HG02571 (cell line): ENCODE results near the gene HLA-DQA1.
"Not testable (repeated sequence)": the region's sequence is repeated elsewhere in the genome, so short reads cannot be mapped to it uniquely, and the experiment has no call there.

ENCODE experiments used
- ATAC-seq: cut with Tn5 transposase; IDR thresholded peaks from one replicate; pipeline ENCODE4 v1.9.1; 2021; ENCODE audit warnings: mild to moderate bottlenecking, moderate library complexity; ENCODE audit not compliant: unreplicated experiment

The HLA-DQA1 gene

GRCh38 chr6:32621372-32621771 is 15.8 kb upstream of the HLA-DQA1 start:
- ATAC-seq = no peak

DNA sequence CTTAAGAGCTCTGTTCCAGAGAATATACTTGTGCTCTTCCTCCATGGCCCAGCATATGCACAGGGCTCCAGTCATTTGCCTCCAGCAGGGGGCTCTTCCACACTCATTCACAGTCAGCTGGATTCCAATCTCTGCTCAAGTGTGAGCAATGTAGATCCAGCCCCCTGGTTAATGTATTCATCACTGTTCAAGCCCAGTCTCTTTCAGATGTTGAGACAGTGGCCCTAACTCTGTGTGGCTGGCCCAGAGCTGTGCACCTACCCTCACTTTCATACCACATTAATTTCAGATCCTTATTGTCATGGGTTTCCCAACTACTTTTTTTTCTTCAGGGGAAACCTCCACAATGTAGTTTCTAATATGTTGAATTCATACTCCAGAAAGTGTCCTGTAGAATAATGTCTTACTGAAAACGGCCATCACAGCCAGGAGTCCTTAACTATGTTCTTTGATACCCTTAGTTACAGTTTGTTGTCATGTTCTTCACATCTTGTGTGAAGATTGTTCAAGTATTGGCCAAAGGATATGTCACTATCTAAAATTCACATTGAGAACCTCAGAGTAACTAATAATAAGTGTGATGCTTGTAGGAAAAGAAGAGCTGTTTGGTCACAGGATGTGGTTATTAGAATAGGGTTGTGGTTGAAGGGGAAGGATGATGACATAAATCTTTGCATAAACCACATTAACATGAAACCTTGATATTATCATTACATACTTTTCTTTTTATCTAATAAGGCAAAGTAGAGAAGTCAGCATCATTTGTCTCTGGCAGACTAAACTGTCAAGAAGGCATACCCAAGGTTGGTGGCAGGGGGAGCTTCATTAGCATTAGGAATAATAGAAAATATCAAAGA is 14.4 kb upstream of the HLA-DQA1 start:
- peak; percentile 76 for ATAC-seq

DNA sequence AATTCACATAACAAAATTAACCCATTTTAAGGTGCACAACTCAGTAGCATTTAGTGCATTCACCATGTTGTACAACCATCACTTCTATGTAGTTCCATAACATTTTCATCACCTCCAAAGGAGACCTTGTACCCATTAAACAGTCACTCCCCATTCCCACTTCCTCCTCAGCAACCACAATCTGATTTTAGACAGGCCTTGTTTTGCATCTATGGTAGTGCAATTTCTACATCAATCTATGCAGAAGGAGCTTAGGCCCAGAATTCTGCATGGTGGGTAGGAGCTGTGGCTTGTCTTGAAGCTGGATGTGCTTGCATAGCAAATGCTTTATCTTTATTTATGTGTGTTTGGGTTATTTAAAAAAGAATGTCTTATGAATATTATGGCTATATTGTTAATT is 13.5 kb upstream of the HLA-DQA1 start:
- no peak for ATAC-seq

GRCh38 chr6:32624565-32624964 is 12.6 kb upstream of the HLA-DQA1 start:
- no peak for ATAC-seq

GRCh38 chr6:32625137-32625536 is 12.1 kb upstream of the HLA-DQA1 start:
- no peak for ATAC-seq

DNA sequence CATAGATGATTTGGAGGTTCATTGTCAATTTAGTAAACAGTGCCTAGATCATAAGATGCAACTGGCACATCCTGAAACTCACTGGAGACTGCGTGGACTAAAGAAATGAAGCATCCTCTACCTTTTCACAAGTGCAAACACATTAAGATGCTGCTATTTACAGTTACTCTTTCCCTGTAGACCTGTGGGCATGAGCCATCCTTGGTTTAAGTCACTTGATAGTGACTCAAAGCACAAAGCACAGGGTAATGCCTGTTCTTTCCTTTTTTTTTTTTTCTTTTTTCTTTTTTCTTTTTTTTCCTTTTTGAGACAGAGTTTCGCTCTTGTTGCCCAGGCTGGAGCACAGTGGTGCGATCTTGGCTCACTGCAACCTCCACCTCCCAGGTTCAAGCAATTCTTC is 10.0 kb upstream of the HLA-DQA1 start:
- ATAC-seq = no peak

- no peak for ATAC-seq
Observed at GRCh38 chr6:32627831-32628230, 9.4 kb upstream of the HLA-DQA1 start.

DNA sequence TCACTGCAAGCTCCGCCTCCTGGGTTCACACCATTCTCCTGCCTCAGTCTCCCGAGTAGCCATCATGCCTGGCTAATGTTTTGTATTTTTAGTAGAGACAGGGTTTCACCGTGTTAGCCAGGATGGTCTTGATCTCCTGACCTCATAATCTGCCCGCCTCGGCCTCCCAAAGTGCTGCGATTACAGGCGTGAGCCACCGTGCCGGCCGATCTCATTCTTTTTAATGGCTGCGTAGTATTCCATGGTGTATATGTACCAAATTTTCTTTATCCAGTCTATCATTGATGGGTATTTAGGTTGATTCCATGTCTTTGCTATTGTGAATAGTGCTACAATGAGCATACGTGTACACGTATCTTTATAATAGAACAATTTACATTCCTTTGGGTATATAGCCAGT is 7.4 kb upstream of the HLA-DQA1 start:
- not testable (repeated sequence) for ATAC-seq

DNA sequence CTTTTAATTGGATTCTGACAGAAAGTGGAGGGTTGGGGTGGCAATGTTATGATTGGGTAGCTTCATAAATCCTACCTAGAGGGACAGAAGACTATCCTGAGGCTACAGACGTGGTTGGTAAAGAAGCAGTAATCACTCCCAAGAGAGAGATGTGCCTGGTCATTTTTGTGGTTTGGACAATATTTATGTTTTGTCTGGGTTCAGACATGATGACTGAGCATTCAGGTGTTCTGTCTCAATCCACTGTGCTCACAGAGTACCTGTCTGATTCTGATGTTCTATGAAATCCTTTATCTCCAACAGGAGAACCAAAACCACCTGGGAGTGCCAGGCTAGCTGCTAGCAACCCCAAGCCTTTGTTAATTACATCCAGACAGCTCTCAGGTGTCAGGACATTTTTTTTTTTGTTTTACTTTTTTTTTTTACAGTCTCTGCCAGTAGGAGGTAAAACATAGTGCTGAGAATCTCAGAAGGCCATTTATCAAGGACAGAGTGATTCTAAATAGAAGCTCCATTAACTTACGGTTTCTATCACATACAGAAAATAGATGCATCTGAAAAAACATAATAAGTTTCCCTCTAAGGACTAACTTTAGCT is 1.6 kb upstream of the HLA-DQA1 start:
- ATAC-seq = no peak

GRCh38 chr6:32637883-32638282 is 677 bp downstream of the HLA-DQA1 start:
- no peak for ATAC-seq

DNA sequence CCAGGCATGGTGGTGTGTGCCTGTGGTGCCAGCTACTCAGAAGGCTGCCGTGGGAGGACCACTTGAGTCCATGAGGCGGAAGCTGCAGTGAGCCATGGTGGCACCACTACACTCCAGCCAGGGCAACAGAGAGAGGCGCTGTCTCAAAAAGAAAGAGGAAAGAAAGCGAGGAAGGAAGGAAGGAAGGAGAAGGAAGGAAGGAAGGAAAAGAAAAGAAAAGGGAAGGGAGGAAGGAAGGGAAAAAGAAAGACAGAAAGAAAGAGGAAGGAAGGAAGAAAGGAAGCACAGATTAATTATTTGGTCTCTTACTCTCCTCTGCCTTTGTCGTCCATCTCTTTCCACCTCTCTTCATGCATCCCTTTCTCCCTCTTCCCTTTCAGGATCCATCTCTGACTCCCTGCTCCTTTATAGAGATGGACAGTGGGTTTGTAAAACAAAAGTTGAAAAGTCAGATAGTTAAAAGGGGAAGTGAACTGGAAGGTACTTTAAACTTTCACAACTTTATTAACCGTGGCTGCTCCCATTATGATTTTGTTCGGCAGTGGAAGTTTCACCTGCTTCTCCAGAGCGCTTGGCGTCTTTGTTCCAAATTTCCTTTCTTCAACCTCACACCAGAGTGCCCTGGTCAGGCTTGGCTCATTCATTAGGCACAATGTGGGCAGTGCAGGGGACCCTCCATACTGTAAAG is 1.5 kb downstream of the HLA-DQA1 start:
- ATAC-seq = no peak

DNA sequence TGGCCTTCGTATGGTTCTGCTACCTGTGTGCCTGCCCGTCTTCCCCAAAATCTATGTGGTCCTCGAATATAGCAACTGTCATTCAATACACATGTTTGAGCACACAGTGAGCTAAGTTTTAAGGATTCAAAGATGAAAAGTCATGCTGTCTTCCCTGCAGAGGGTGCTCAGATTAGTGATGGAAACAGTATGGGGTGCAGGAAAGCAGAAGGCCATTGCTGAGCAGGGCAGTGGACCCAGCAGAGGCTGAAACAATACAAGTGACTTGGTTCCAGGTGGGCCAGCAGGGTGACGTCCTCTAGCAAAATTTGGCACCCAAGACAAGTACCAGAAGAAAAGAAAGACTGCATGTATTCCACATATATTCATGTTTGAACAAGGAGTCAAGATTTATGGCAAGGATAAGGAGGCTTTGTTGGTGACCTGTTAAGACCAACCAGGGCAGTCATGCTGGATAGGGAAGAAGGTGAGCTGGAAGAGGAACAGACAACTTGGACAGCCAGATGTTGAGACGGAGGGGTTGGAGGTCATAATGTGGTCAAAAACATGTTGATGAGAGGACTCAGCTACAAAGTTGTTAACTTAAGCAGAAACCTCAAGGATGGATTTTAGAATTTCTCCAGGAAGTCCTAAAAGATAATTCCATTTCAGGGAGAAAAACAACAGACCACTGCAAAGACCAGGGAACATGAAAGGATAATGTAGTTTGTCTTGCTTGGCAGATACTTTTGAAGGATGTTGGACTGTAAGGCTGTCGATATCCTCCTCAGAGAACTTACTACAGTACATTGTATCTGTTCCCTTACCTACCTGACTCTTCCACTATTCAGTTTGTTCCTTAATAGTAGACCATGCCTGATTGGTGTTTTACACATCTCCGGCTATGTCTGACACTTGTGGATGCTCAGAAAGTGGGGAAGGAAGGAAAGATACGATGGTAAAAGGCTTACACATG is 2.5 kb downstream of the HLA-DQA1 start:
- ATAC-seq = no peak

DNA sequence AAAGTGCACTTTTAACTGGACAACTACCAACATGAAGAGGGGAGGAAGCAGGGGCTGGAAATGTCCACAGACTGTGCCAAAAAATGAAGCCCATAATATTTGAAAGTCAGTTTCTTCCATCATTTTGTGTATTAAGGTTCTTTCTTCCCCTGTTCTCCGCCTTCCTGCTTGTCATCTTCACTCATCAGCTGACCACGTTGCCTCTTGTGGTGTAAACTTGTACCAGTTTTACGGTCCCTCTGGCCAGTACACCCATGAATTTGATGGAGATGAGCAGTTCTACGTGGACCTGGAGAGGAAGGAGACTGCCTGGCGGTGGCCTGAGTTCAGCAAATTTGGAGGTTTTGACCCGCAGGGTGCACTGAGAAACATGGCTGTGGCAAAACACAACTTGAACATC is 3.9 kb downstream of the HLA-DQA1 start:
- no peak for ATAC-seq

- ATAC-seq = not testable (repeated sequence)
Observed at GRCh38 chr6:32641785-32642719, 4.8 kb downstream of the HLA-DQA1 start.

DNA sequence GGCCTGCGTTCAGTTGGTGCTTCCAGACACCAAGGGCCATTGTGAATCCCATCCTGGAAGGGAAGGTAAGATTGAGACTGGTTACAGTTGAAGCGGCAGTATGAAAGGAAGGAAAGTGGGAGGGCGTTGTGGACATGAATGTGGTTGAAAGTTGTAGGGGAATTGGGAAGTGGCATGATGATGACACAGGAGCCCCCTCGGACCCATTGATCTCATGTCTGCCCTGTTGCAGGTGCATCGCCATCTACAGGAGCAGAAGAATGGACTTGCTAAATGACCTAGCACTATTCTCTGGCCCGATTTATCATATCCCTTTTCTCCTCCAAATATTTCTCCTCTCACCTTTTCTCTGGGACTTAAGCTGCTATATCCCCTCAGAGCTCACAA is 5.5 kb downstream of the HLA-DQA1 start:
- no peak for ATAC-seq

- no peak for ATAC-seq
Observed at GRCh38 chr6:32643904-32644303, 6.7 kb downstream of the HLA-DQA1 start.

- ATAC-seq = no peak
Observed at GRCh38 chr6:32645047-32645703, 8.0 kb downstream of the HLA-DQA1 start.

GRCh38 chr6:32655203-32655710 is 18.1 kb downstream of the HLA-DQA1 start:
- no peak for ATAC-seq

DNA sequence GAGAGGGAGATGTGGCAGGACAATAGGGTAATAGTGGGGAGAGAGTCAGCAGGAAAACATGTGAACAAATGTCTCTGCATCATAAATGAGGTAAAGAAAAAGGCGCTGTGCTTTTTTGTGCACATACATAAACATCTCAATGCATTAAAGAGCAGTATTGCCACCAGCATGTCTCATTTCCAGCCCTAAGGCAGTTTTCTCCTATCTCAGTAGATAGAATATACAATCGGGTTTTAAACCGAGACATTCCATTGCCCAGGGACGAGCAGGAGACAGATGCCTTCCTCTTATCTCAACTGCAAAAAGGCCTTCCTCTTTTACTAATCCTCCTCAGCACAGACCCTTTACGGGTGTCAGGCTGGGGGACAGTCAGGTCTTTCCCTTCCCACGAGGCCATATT is 20.1 kb downstream of the HLA-DQA1 start:
- not testable (repeated sequence) for ATAC-seq
